ENCODE results near the gene SLC27A2.
"Not testable (repeated sequence)": the region's sequence is repeated elsewhere in the genome, so short reads cannot be mapped to it uniquely, and the experiment has no call there.

SLC27A2 gene

GRCh38 chr15:50164458-50164857 is 17.5 kb upstream of the SLC27A2 start:
- DNase-seq = no peak

GRCh38 chr15:50166216-50166615 is 15.8 kb upstream of the SLC27A2 start:
- no peak for DNase-seq

DNA sequence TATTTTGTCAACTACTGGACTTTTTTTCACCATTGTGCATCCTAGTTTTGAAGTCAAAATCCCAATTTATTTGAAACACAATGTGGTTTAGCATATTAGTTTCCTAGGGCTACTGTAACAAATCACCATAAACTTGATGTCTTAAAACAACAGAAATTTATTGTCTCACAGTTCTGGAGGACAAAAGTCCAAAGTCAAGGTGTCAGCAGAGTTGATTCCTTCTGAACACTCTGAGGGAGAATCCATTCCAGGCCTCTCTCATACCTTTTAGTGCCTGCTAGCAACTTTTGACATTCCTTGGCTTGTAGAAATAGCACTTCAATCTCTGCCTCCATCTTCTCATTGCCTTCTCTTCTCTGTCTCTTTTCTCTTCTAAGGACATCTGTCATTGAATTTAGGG is 14.9 kb upstream of the SLC27A2 start:
- no peak for DNase-seq

DNA sequence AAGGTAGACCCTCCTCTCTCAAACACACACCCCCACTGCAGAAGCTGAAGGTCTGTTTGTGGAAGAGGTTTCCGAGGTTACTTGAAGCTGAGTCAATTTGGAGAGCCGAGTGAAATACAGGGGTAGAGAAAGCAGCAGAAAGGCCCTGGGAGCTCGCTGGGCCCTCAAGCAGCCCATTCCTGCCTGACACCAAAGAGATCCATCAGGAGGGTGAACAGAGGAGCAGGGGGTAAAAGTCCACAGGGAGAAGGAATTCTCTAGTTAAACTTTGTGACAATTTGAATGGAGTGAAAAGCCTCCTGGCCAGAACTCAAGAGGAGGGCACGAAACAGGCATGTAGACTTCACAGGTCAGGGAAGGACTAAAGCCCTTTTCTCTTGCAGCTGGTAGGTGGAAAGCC is 13.6 kb upstream of the SLC27A2 start:
- no peak for DNase-seq

GRCh38 chr15:50168783-50169411 is 13.1 kb upstream of the SLC27A2 start:
- no peak for DNase-seq

DNA sequence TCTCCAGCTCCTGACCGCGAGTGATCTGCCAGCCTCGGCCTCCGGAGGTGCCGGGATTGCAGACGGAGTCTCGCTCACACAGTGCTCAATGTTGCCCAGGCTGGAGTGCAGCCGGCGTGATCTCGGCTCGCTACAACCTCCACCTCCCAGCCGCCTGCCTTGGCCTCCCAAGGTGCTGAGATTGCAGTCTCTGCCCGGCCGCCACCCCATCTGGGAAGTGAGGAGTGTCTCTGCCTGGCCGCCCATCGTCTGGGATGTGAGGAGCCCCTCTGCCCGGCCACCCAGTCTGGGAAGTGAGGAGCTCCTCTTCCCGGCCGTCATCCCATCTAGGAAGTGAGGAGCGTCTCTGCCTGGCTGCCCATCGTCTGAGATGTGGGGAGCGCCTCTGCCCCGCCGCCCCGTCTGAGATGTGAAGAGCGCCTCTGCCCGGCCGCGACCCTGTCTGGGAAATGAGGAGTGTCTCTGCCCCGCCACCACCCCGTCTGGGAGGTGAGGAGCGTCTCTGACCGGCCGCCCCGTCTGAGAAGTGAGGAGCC is 9.6 kb upstream of the SLC27A2 start:
- DNase-seq = not testable (repeated sequence)

DNA sequence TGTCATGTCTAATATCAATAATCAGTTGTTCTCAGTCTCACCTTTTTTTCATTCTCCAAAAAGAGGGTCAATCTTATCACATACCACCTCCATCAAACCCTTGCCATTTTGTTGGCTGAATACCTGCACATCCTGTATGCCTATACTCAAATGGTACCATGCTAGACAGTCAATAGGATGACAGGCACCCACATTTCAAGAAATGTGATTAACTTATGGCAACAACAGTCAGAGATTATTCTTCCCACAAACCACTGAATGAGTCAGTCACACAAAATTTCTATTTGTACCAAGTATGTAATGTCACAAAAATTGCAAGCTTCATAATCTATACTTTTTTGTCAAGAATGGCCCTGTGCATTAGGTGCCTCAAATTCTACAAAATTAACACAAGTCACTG is 5.1 kb upstream of the SLC27A2 start:
- no peak for DNase-seq

DNA sequence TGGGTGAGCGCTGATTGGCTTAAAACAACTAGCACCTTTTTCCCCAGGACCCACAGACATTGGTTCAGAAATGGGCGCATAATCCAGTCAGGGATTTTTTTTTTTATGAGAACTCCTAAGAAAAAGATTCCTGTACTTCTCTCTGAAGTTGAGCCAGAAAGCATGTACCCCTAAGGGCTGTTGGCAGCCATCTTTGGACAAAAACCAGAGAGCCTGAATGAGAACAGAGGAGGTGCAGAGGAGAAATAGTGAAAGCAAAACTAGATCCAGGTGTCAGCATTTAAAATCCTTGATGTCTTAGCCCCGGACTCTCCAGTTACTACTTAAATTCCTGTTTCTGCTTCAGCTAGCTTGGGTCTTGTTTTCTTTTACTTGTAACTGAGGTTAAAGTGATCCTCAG is 1.9 kb upstream of the SLC27A2 start:
- DNase-seq = no peak

DNA sequence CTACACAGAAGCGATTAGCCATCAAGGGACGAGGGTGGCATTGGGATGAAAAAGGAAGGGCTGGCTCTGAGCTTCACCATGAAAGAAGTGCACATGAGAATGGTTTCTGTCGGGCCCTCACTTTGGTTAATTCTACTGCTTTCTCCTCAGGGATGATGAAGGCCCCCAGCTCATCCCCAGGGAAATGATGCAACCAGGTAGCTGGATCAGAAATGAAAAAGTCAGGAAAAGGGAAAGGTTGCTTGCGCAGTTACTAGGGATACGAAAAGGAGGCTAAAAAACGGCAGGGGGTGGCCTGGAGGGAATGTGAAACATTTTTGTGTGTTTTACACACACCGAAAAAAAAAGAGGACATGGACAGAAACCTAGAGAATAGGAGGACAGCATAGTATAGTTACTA is 1.4 kb upstream of the SLC27A2 start:
- no peak for DNase-seq

GRCh38 chr15:50181201-50181968 is 611 bp upstream of the SLC27A2 start:
- no peak for DNase-seq

DNA sequence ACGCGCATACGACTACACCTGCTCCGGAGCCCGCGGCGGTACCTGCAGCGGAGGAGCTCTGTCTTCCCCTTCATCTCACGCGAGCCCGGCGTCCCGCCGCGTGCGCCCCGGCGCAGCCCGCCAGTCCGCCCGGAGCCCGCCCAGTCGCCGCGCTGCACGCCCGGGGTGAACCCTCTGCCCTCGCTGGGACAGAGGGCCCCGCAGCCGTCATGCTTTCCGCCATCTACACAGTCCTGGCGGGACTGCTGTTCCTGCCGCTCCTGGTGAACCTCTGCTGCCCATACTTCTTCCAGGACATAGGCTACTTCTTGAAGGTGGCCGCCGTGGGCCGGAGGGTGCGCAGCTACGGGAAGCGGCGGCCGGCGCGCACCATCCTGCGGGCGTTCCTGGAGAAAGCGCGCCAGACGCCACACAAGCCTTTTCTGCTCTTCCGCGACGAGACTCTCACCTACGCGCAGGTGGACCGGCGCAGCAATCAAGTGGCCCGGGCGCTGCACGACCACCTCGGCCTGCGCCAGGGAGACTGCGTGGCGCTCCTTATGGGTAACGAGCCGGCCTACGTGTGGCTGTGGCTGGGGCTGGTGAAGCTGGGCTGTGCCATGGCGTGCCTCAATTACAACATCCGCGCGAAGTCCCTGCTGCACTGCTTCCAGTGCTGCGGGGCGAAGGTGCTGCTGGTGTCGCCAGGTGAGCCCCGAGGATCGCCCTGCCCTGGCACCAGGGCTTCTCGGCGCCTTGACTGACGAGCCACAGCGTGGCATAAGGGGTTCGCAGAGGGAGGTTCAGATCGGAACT is 420 bp downstream of the SLC27A2 start:
- peak; percentile 72 for DNase-seq

- DNase-seq = no peak
Observed at GRCh38 chr15:50183112-50183794, 1.3 kb downstream of the SLC27A2 start.

DNA sequence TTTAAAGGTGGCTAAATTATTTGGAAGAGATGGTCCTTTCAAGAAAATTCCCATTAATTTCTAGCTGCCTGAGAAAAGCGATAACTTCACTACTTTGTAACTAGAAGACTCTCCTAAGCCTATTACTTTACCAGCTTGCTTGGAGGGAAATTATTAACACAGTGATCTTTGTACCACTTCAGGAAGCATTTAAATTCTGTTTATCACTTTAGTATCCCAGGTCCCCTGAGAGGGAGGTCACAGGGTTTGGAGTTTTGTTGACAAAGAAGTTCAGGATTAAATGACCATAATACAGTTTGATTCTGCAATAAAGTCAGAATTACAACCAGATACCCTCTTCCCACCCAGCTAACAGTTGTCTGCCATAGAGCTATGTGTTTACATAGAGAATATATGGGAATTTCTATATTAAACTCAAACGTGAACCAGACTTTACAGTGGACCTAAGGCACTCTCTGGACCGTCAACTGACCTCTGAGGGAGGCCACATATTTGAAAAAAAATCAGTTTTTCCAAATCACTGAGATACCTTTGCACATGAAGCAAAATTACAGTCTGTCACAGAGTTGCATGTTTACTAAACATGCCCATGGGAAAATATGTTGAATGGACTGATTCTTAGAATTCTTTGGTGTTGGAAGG is 3.0 kb downstream of the SLC27A2 start:
- DNase-seq = no peak

- DNase-seq = no peak
Observed at GRCh38 chr15:50186090-50186489, 4.1 kb downstream of the SLC27A2 start.

DNA sequence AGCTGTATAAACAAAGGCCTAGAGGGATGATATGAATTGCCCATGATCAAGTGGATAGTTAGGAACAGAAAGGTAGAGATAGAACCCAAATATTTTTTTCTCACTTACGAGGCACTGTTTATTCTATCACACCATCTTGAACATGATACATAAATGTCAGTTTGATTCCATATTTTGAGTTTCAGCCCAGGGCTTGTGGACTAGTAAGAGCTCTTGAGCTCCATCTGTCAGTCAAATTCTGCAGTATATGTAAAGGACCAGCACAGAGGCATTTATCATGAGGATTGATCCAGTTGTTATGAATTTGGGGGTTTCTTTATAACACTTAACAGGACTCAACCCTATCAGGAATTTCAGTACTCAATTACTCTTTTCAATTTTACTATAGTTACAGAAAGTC is 4.8 kb downstream of the SLC27A2 start:
- no peak for DNase-seq

DNA sequence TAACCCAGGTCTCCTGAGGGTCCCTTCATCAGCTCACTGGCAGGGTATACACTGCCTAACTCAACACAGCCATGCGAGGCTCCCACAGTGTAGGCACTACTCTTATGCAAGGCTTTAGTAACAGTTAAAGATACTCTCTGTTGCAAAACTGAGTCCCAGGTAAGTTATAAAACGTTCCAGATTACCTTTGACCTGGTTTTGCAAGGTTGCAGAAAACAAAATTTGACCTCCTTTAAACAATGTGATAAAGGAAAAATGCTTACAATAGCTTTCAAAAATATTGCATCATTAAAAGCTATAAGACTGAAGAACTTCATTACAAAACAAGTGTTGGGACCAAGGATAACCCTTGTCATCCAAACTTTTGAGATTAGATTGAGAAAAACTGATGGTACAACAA is 5.5 kb downstream of the SLC27A2 start:
- DNase-seq = no peak

DNA sequence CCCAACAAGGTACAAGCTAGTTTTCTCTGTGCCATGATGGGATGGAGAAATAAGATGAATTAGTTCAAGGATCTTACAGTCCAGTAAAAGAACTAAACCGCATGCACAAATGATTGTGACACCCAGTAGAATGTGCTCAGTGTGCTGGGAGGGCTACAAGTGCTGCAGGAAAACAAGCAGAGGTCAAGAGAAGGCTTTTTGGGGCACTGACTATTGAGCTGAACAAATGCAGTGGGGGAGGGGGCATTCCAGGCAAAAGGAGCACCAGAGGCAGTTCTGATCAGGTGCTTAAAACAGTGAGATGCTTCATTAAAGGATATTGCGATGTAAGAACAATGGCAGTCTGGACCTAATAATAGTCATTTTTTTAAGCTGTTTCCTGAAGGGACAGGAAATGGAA is 6.0 kb downstream of the SLC27A2 start:
- DNase-seq = no peak

DNA sequence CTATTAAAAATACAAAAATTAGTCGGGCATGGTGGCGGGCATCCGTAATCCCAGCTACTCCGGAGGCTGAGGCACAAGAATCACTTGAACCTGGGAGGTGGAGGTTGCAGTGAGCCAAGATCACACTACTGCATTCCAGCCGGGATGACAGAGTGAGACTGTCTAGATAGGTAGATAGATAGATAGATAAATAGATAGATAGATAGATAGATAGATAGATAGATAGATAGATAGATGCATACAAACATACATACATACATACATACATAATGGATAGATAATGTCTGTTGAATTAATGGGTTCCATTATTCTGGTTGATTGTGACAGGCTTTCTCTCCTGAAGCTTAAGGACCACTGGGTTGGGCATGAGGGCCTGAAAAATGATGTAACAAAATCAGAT is 6.8 kb downstream of the SLC27A2 start:
- DNase-seq = not testable (repeated sequence)

GRCh38 chr15:50189633-50190032 is 7.6 kb downstream of the SLC27A2 start:
- no peak for DNase-seq

DNA sequence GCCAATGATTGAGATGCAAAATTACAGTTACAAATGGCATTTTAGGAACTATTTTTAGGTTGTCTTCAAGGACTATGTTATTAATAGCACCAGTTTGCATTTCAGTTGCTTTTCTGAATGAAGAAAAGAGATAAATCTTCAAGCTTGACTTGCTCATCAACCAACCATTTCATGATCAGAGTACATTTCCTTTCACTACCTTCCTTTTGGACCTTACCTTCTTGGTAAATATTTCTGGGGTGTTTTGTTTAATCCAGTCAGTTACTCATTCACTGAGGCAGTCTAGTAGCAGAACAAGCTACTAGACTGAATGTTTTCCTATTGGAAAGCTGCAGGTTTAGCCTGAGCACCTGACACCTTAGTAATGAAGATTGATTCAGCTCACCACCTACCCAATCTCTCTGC is 8.2 kb downstream of the SLC27A2 start:
- no peak for DNase-seq

DNA sequence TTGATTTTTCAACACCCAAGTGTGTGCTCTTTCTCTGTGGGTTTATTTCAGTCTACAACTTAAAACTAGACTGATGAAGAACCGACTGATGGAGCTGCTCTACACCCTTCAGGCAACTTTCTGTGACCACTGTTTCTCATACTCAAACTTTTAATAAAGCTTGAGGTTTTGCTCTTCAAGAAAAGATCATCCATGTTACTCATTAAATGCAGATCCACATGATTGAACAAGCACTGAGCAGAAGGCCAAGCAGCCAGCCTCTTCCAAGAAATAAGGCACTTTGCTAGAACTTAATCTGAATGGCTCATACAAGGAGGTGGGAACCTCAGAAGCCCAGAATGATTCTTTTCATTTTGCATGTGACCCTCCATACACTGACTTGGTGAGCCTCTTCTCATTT is 8.7 kb downstream of the SLC27A2 start:
- DNase-seq = no peak

GRCh38 chr15:50192164-50192563 is 10.2 kb downstream of the SLC27A2 start:
- DNase-seq = no peak
